ENCODE results near the gene STK32B. TPM values are rescaled to one million over a fixed set of nuclear protein-coding genes. Genes with fewer than 3 reads are reported as not detected.

STK32B gene
- total RNA-seq, 2 donors from 2014 or later: 0.09 to 7.3 TPM

DNA sequence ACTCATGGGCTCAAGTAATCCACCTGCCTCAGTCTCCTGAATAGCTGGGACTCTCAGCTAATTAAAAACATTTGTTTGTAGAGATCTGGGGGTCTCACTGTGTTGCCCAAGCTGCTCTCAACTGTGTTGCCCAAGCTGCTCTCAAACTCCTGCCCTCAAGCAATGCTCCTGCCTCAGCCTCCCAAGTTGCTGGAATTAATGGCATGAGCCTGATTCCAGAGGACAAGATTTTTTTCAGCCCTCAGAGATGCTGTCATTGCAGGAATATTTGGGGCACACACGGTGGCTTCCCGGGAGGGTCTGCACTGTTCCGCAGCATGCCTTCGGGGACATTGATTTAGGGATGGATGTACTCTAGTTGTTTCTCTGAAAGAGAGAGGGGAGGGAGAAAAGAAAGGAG lies 49.7 kb downstream of the STK32B start:
- H3K27ac ChIP-seq: no peak overlapping the region
- 80% methylated on average over 4 of the region's 4 CpGs for WGBS
- no peaks in the 10 kb centered on the region for H3K27me3 ChIP-seq (replicated peaks; ENCODE audit: insufficient read depth)
- intact Hi-C loops (cut with DNase I): no loop called here
- H3K4me3 ChIP-seq: no peak overlapping the region
- no peaks in the 10 kb centered on the region for H3K9me3 ChIP-seq
- H3K36me3 ChIP-seq: no peaks in the 10 kb centered on the region
- no peak for DNase-seq (ENCODE audit: low spot score)
- no peak for TF ChIP-seq POLR2AphosphoS5 (IDR thresholded peaks at IDR 0.05)
- TF ChIP-seq CTCF (IDR thresholded peaks at IDR 0.05): no peak
- no peak for TF ChIP-seq POLR2A (IDR thresholded peaks at IDR 0.05)
- no peaks in the 10 kb centered on the region for H3K4me1 ChIP-seq (replicated peaks)

- no peaks in the 10 kb centered on the region for H3K27me3 ChIP-seq (replicated peaks; ENCODE audit: insufficient read depth)
- 55% methylated on average over 3 of the region's 3 CpGs for WGBS
- H3K4me1 ChIP-seq (replicated peaks): no peaks in the 10 kb centered on the region
- no peak overlapping the region for H3K4me3 ChIP-seq
- no peaks in the 10 kb centered on the region for H3K36me3 ChIP-seq
- intact Hi-C loops (cut with DNase I): no loop called here
- no peak for DNase-seq (ENCODE audit: low spot score)
- H3K9me3 ChIP-seq: no peaks in the 10 kb centered on the region
- H3K27ac ChIP-seq: no peak overlapping the region
- TF ChIP-seq POLR2A (IDR thresholded peaks at IDR 0.05) (no peak), CTCF (IDR thresholded peaks at IDR 0.05) (no peak), POLR2AphosphoS5 (IDR thresholded peaks at IDR 0.05) (no peak)
Measured at GRCh38 chr4:5101571-5101970, 50.3 kb downstream of the STK32B start.

GRCh38 chr4:5110901-5111300 lies 59.6 kb downstream of the STK32B start:
- H3K9me3 ChIP-seq: no peaks in the 10 kb centered on the region
- no peak overlapping the region for H3K4me3 ChIP-seq
- no peaks in the 10 kb centered on the region for H3K27me3 ChIP-seq (replicated peaks; ENCODE audit: insufficient read depth)
- WGBS: 63% methylated on average over 1 of the region's 1 CpG
- H3K27ac ChIP-seq: no peak overlapping the region
- TF ChIP-seq CTCF (IDR thresholded peaks at IDR 0.05): no peak
- TF ChIP-seq POLR2A (IDR thresholded peaks at IDR 0.05): no peak
- TF ChIP-seq POLR2AphosphoS5 (IDR thresholded peaks at IDR 0.05): no peak
- intact Hi-C loops (cut with DNase I): no loop called here
- no peaks in the 10 kb centered on the region for H3K4me1 ChIP-seq (replicated peaks)
- no peaks in the 10 kb centered on the region for H3K36me3 ChIP-seq
- no peak for DNase-seq (ENCODE audit: low spot score)

GRCh38 chr4:5112333-5113095 lies 61.2 kb downstream of the STK32B start:
- 71% methylated on average over 2 of the region's 2 CpGs for whole genome bisulfite sequencing
- H3K27me3 ChIP-seq (replicated peaks; ENCODE audit: insufficient read depth): no peaks in the 10 kb centered on the region
- no peaks in the 10 kb centered on the region for H3K36me3 ChIP-seq
- no peaks in the 10 kb centered on the region for H3K9me3 ChIP-seq
- H3K4me3 ChIP-seq: no peak overlapping the region
- intact Hi-C loops (cut with DNase I): no loop called here
- H3K4me1 ChIP-seq (replicated peaks): no peaks in the 10 kb centered on the region
- H3K27ac ChIP-seq: no peak overlapping the region
- DNase-seq (ENCODE audit: low spot score): no peak
- TF ChIP-seq POLR2AphosphoS5 (IDR thresholded peaks at IDR 0.05): no peak
- TF ChIP-seq POLR2A (IDR thresholded peaks at IDR 0.05): no peak
- no peak for TF ChIP-seq CTCF (IDR thresholded peaks at IDR 0.05)

GRCh38 chr4:5114950-5115349 lies 63.7 kb downstream of the STK32B start:
- WGBS: 22% methylated on average over 1 of the region's 1 CpG
- no peaks in the 10 kb centered on the region for H3K4me1 ChIP-seq (replicated peaks)
- TF ChIP-seq POLR2AphosphoS5 (IDR thresholded peaks at IDR 0.05): no peak
- no peaks in the 10 kb centered on the region for H3K9me3 ChIP-seq
- no peaks in the 10 kb centered on the region for H3K36me3 ChIP-seq
- no peak for DNase-seq (ENCODE audit: low spot score)
- no peak overlapping the region for H3K27ac ChIP-seq
- intact Hi-C loops (cut with DNase I): no loop called here
- H3K27me3 ChIP-seq (replicated peaks; ENCODE audit: insufficient read depth): no peaks in the 10 kb centered on the region
- no peak overlapping the region for H3K4me3 ChIP-seq
